Spleen (tissue), 7 donors: ENCODE results near the gene POLL.

Source experiments
- CTCF ChIP-seq, 11 experiments: fragments of 200-600 bp in 7 of 11; fragments of 450-650 bp in 4 of 11; sonication (generic) in 4 of 11; IDR thresholded peaks in 8 of 11; conservative IDR thresholded peaks in 3 of 11; 1 replicate in 7 of 11; 2 replicates in 4 of 11; pipeline versions ENCODE4 v1.4.0 to v1.8.0; 2016 to 2021; ENCODE audit warnings: antibody characterized with exemption in 11 of 11, inconsistent platforms in 4 of 11, mild to moderate bottlenecking in 1 of 11
- POLR2AphosphoS5 ChIP-seq, 3 donors: sonication (generic); formaldehyde crosslinking; IDR thresholded peaks; one replicate each; pipeline ENCODE4 v1.5.1; 2017; ENCODE audit warnings: antibody characterized with exemption in 3 of 3
- donor health status: DM: no; HTN: no; CAD: no; lungs with moderate emphysema.
- donor health status: DM: no; HTN: no; CAD: no.
- donor health status: DM: no; HTN: no; CAD: no.

GRCh38 chr10:101558671-101559595, 29.1 kb downstream of the POLL start:
- TF ChIP-seq CTCF (IDR thresholded peaks at IDR 0.05 in 8 of 11, conservative IDR thresholded peaks at IDR 0.05 in 3 of 11) (no peak), POLR2AphosphoS5 (IDR thresholded peaks at IDR 0.05) (peak in 1 of 3 donors; percentile 27)
